Large intestine (tissue), 3 donors: ENCODE results near the gene PCK1. TPM values are rescaled to one million over a fixed set of nuclear protein-coding genes. Genes with fewer than 3 reads are reported as not detected.

Experiments used
- DNase-seq, 2 donors: peaks; one replicate each; pipeline versions ENCODE4 v3.0.0 to v3.0.0-alpha.2; 2013
- H3K27ac ChIP-seq: one replicate; pipeline ENCODE4 v1.5.1; 2013; ENCODE audit warnings: low read length
- H3K27me3 ChIP-seq: 2 replicates; pipeline ENCODE4 v1.6.1; 2013; ENCODE audit warnings: low read length; ENCODE audit not compliant: control insufficient read depth, insufficient read depth
- H3K36me3 ChIP-seq: 2 replicates; pipeline ENCODE4 v1.6.1; 2013; ENCODE audit warnings: low read length; ENCODE audit not compliant: control insufficient read depth, insufficient read depth
- H3K4me1 ChIP-seq: one replicate; pipeline ENCODE4 v1.6.1; 2013; ENCODE audit warnings: low read length; ENCODE audit not compliant: control insufficient read depth, insufficient read depth
- H3K4me3 ChIP-seq: one replicate; pipeline ENCODE4 v1.5.1; 2013; ENCODE audit warnings: low read length
- H3K9me3 ChIP-seq: one replicate; pipeline ENCODE4 v1.6.1; 2013; ENCODE audit warnings: mild to moderate bottlenecking, low read depth, low read length, moderate library complexity; ENCODE audit not compliant: control insufficient read depth
- WGBS: methylation state at CpG from one replicate; pipeline ENCODE4 v1.1.5; 2013; ENCODE audit warnings: low lambda C conversion rate; ENCODE audit not compliant: insufficient coverage; 5-methylcytosine and 5-hydroxymethylcytosine counted together
- polyA plus RNA-seq: library from polyadenylated mRNA; unstranded; fragments of 120-200 nt; gene quantifications from one replicate; pipeline ENCODE4 v1.2.1, GENCODE V29; 2013

The PCK1 gene
- polyA plus RNA-seq, 1 donor, result 13.3 TPM

DNA sequence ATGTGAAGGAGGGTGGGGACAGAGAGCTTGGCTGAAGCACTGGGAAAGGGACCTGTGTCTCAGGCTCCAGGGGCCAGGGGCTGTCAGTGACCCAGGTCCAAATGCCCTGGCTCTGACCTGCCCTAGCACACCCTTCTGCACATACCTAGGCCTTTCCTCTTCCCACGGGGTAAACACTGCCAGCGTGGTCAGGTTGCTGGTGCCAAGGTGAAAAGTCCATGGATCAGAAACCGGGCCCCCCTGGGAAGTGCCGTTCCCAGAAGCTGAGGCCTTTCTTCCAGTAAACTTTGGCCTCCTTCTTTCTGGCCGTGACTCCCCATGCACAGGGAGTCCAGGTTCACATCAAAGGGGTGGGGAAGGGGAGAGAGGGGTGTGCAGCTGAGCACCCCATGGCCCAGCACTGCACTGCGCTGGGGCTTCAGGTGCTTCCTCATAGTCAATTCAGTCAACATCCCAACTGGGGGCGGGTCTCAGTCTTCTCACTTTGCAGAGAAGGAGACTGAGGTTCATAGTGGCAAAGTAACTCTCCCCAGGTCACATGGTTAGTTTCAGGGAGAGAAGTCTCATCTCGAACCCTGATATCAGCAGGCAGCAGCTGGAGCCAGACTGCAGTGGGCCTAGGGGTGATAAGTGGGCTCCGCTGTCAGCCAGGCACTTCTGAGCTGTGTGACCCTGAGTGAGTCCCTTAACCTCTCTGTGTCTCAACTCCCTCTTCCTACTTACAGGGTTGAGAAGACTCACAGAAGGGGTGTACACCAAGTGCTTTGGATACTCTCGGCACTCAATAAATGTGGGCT, 17.0 kb downstream of the PCK1 start:
- H3K36me3 ChIP-seq, result no peaks in the 10 kb centered on the region
- no peak overlapping the region for H3K4me3 ChIP-seq
- peaks cover 63% of the 10 kb centered on the region for H3K4me1 ChIP-seq
- DNase-seq, result peak; percentile 85 to 93
- no peaks in the 10 kb centered on the region for H3K27me3 ChIP-seq
- no peaks in the 10 kb centered on the region for H3K9me3 ChIP-seq
- peak overlapping the region; percentile 73 for H3K27ac ChIP-seq
- no CpG with 5 or more reads among the region's 10 CpGs for WGBS

DNA sequence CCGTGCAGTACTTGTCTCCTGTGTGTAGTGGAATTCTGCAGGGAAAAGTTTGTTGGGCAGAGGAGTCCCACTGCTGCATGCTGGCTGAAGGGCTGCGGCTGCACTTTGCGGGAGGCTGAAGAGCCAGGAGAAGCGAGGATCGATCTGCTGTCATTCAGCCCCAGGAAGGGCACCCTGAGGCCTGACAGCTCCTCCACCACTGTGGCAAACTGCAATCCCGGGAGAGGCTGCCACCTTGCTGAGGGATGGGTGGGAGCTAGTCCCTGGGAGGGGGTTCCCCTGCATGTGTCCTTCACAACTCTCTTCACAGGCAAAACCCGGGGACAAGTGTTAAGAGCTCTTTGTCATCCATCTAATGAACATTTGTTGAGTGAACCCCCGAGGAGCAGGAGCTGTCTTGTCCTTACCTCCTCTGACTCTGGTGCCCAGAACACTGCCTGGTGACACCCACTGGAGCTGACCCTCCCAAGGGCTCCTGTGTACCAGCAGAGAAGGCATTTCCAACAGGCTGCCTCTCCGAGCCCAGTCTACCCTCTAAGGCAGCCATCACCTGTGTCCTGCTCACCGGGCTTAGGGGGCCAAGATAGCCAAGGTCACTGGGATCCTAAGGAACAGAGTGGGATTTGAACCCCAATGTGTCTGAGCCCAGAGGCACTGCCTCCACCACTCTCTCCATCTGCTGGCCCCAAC, 17.7 kb downstream of the PCK1 start:
- H3K4me3 ChIP-seq, result no peak overlapping the region
- no peaks in the 10 kb centered on the region for H3K9me3 ChIP-seq
- peak overlapping the region; percentile 73 for H3K27ac ChIP-seq
- H3K27me3 ChIP-seq, result no peaks in the 10 kb centered on the region
- WGBS, result no CpG with 5 or more reads among the region's 10 CpGs
- H3K36me3 ChIP-seq, result no peaks in the 10 kb centered on the region
- no peak for DNase-seq
- peaks cover 69% of the 10 kb centered on the region for H3K4me1 ChIP-seq

DNA sequence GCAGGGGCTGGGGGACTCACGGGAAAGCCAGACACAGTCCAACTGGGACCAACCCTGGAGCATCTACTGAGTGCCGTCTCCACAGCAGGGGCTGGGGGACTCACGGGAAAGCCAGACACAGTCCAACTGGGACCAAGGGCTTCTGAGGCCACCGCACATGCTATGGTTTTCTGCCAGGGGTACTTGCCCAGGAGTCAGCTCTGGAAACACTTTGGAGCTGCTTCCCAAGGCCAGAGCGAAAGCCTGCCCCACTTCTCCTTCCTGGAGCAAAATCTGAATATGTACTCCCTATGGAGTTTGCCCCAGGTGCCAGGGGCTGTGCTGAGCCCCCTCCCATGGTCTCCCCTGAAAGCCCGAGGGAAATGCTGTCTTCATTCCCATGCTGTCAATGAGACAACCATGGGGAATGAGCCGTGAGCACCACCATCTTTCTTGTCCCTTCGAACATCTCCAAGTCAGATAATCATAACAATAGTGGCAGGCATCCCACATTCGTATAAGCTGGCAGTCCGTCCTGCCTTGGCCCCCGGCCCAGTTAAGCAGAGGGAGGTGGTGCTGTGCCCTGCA, 18.5 kb downstream of the PCK1 start:
- no peak for DNase-seq
- H3K4me1 ChIP-seq, result peaks cover 63% of the 10 kb centered on the region
- no peaks in the 10 kb centered on the region for H3K27me3 ChIP-seq
- H3K27ac ChIP-seq, result no peak overlapping the region
- H3K36me3 ChIP-seq, result no peaks in the 10 kb centered on the region
- no CpG with 5 or more reads among the region's 11 CpGs for WGBS
- H3K9me3 ChIP-seq, result peaks cover 2% of the 10 kb centered on the region
- H3K4me3 ChIP-seq, result no peak overlapping the region

DNA sequence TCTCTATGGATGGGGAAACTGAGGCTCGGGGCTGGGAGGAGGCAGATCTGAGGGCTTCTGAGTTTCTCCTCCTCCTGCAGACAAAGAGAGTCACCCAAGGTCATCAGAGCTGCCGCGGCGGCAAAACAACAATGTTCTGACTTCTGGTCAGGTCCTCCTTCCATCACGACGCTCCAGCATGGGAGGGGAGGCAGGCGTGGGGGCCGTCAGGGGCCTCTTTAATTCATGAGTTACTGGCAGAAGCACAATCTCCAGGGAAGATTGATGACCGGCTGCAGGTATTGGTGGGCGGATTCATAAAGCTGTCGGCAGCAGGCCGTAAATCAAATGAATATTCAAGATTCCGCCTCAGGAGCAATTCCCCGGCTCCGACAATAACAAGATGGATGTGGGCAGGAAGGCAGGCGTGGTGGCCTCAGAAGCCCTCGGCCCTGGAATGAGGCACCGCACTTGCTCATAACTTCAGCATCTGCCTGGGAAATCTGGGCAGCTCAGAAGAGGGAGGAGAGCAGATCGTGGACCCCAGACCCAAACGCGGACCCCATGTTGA, 19.1 kb downstream of the PCK1 start:
- Histone ChIP-seq H3K4me3 (no peak overlapping the region), H3K9me3 (peaks cover 2% of the 10 kb centered on the region), H3K36me3 (no peaks in the 10 kb centered on the region), H3K27ac (no peak overlapping the region), H3K4me1 (peaks cover 63% of the 10 kb centered on the region), H3K27me3 (no peaks in the 10 kb centered on the region)
- DNase-seq, result peak in 1 of 2 donors; percentile 64
- WGBS, result no CpG with 5 or more reads among the region's 21 CpGs

DNA sequence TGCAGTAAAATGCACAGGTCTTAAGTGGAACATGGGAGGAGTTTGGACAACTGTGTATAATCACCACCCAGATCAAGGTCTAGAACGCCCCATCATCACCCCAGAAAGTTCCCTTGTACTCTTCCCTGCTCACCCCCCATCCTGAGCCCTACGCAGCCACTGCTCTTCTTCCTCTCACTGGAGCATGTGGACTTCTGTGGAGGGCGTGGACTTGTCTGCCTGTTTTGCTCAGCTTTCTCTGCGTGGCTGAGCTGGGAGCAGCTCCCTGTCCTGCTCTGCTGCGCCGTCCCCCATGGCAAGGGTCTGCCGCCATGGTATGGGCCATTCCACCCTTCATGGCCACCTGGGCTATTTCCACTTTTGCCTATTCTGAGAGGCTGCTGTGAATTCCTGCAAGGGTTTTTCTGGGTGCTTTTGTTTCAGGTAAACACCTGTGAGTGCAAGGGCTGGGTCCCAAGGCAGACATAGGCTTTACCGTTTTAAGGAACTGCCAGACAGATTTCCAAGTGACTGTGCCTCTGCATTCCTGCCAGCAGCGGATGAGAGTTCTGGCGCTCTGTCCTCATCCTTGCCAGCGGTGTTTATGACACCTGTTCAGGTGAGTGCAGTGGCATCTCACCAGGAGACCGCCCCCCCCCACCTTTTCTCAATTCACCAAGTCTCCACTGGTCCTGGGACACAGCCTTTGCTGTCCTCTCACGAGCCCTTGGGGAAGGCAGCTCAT, 19.7 kb downstream of the PCK1 start:
- H3K36me3 ChIP-seq, result no peaks in the 10 kb centered on the region
- peaks cover 2% of the 10 kb centered on the region for H3K9me3 ChIP-seq
- H3K4me1 ChIP-seq, result peaks cover 63% of the 10 kb centered on the region
- no CpG with 5 or more reads among the region's 13 CpGs for WGBS
- H3K27ac ChIP-seq, result no peak overlapping the region
- no peak overlapping the region for H3K4me3 ChIP-seq
- DNase-seq, result no peak
- no peaks in the 10 kb centered on the region for H3K27me3 ChIP-seq

DNA sequence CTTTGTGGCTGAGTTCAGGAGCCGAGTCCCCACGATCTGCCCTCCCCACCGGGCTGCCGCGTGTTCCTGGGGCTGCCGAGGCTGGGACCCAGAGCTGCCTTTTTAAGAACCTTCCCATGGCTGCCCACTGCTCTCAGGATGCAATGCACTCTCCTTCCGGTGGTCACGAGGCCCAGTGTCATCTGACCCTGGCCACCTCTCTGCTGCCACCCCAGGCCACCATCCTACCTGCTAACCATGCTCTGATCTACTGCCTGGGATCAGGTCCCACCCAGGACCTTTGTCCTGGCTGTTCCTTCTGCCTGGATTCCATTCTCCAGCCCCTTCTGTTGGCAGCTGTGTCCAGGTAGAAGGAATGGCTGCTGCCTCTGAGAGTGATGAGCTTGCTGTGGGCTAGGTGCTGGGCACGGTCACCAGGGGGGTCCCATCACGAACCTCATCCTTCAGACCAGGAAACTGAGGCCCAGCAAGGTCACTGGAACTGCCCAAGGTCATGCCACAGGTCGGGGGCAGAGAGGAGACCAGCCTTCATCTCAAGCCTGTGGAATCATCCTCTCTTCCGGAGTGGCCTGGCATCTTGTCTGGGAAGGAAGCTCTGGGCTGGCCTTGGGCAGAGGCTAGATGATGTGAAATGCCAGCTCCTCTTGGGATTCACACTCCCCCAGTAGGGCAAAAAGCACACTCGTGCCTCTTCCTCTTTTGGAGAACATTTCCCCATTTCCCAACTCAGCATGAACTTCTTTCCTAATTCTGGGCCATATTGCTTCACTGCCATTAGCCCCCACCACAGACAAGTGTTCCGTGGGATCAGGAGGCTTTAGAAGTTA, 20.5 kb downstream of the PCK1 start:
- H3K36me3 ChIP-seq, result no peaks in the 10 kb centered on the region
- H3K27me3 ChIP-seq, result no peaks in the 10 kb centered on the region
- no peak overlapping the region for H3K27ac ChIP-seq
- peaks cover 69% of the 10 kb centered on the region for H3K4me1 ChIP-seq
- DNase-seq, result no peak
- no peak overlapping the region for H3K4me3 ChIP-seq
- 100% methylated on average over 1 of the region's 14 CpGs for WGBS
- H3K9me3 ChIP-seq, result peaks cover 2% of the 10 kb centered on the region

DNA sequence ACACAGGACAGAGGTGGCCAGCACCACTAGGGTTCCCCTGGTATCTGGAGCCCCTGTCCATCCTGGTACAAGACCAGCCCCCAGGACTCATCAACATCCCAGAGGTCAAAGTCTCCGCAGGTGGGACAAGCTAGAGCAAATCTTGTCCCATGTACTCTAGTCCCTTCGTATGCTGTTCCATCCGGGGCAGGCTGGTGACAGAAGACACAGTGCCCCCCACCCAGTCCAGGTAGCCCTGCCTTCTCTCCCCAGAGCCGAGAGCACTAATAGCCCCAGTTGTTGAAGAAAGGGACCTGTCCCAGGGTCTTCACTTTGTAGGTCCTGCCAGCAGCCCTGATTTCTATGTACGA, 21.1 kb downstream of the PCK1 start:
- no peak for DNase-seq
- Histone ChIP-seq H3K4me3 (no peak overlapping the region), H3K36me3 (no peaks in the 10 kb centered on the region), H3K4me1 (peaks cover 72% of the 10 kb centered on the region), H3K27me3 (no peaks in the 10 kb centered on the region), H3K27ac (peak overlapping the region; percentile 67), H3K9me3 (peaks cover 2% of the 10 kb centered on the region)
- no CpG with 5 or more reads among the region's 5 CpGs for WGBS

DNA sequence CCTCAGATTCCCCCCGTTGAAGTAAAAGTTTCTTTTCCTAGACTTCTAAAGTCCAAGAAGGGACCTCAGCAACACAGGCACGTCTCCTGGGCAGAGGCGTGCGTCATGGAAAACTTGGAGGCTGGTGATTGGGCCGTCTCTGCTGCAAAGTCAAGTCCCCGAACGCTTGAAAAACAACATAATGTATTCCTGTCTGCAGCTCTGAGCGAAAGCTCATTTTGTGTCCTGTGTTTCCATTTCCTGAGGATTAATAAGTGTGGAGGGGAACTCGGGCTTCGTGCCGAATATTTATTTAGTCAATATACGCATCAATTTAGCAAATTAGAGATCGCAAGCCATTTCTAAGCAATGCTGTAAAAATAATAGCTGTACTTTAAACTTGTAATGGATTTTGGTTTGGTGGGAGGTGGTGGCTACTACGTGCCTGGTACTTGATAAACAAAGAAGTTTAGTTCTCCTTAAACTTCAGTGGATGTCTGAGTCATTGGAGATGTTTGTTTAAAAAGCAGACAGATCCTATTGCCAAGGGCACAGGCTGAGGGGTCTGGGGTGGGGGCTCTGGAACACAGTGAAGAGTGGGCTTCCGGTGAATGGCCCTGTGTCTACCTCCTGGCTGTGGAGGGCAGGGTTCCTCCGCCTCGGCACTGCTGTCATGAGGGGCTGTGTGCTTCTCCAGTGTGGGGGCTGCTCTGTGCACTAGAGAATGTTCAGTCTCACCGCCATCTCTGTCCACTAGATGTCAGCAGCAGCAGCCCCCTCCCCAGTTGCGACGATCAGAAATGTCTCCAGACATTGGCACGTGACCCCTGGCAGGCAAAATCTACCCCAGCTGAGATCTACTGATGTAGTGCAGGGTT, 21.8 kb downstream of the PCK1 start:
- Histone ChIP-seq H3K9me3 (peaks cover 2% of the 10 kb centered on the region), H3K27ac (peak overlapping the region; percentile 67), H3K27me3 (no peaks in the 10 kb centered on the region), H3K4me1 (peaks cover 66% of the 10 kb centered on the region), H3K4me3 (no peak overlapping the region), H3K36me3 (no peaks in the 10 kb centered on the region)
- peak; percentile 70 for DNase-seq
- no CpG with 5 or more reads among the region's 21 CpGs for WGBS
